SKM-1 (cell line): ENCODE measurements around the gene SPATA32.
A peak's percentile ranks its signal among the peaks of the same experiment; 100 is the strongest.

Experiments
- DNase-seq: peaks from one replicate; lab custom pipeline; 2025; ENCODE audit not compliant: unreplicated experiment; lab: John Stamatoyannopoulos, UW

SPATA32 gene

GRCh38 chr17:45247429-45248131 lies 14.3 kb downstream of the SPATA32 start:
- no peak for DNase-seq

GRCh38 chr17:45246861-45247428 lies 14.9 kb downstream of the SPATA32 start:
- DNase-seq: no peak

GRCh38 chr17:45246338-45246737 lies 15.6 kb downstream of the SPATA32 start:
- DNase-seq: no peak

DNA sequence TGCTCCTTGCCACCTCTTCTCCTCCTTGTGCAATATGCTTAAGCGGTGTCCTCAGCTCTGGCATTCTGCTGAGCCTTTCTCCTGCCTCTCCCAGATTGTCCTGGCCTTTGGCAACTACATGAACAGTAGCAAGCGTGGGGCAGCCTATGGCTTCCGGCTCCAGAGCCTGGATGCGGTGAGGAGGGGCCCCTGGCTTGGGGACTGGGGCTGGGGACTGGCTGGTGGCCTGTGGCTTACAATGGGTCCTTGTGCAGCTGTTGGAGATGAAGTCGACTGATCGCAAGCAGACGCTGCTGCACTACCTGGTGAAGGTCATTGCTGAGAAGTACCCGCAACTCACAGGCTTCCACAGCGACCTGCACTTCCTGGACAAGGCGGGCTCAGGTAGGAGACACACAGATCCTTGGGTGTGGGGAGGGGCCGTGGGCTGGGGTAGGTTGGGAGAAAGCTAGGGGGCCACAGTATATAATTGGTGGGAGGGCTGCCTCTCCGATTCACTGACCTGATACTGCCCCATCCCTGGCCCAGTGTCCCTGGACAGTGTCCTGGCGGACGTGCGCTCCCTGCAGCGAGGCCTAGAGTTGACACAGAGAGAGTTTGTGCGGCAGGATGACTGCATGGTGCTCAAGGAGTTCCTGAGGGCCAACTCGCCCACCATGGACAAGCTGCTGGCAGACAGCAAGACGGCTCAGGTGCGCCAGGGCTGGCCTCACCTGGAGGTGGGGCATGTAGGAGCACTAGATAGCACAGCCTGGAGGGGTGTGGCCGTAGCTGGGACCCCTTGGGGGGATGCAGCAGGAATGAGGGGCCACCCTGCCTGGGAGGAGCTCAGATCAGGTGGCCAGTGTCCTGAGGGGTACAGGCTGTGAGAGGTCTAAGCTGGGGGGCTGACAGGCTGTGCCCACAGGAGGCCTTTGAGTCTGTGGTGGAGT lies 16.9 kb downstream of the SPATA32 start:
- no peak for DNase-seq

DNA sequence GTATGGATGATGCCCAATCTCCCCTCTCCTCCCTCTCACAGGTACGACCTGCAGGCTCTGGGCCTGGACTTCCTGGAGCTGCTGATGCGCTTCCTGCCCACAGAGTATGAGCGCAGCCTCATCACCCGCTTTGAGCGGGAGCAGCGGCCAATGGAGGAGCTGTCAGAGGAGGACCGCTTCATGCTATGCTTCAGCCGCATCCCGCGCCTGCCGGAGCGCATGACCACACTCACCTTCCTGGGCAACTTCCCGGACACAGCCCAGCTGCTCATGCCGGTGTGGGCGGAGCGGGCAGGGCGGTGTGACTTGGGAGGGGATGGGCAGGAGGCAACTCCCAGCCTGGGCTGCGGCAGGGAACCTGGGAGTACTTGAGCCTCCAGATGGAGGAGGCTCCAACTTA lies 18.1 kb downstream of the SPATA32 start:
- no peak for DNase-seq

DNA sequence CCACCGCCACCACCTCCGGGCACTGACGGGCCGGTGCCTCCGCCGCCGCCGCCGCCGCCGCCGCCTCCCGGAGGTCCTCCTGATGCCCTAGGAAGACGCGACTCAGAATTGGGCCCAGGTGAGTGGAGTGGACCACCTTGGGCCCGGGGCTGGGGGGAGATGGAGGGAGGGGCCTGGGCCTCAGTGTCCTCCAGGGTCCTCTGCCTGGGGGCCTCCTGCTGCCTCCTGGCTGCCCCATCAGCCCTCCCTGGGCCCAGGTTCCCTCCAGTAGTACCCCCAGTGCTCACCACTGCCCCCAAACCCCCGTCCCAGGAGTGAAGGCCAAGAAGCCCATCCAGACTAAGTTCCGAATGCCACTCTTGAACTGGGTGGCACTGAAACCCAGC lies 19.9 kb downstream of the SPATA32 start:
- no peak for DNase-seq

DNA sequence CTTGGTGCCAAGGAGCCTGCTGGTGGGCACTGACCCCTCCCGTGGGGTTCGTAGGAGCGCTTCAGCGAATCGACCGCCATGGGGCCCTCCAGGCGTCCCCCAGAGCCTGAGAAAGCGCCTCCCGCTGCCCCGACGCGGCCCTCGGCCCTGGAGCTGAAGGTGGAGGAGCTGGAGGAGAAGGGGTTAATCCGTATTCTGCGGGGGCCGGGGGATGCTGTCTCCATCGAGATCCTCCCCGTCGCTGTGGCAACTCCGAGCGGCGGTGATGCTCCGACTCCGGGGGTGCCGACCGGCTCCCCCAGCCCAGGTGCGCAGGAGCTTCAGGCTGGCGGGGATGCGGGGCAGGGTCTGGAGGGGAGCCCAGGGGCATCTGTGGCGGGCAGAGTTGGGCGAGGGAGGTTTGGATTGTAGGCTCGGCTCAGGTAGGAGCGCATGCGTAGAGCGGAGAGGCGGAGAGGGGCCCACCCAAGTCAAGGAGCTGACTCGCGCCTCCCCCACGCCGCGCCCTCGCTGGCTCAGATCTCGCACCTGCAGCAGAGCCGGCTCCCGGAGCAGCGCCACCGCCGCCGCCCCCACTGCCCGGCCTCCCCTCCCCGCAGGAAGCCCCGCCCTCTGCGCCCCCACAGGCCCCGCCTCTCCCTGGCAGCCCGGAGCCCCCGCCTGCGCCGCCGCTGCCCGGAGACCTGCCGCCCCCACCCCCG lies 20.4 kb downstream of the SPATA32 start:
- no peak for DNase-seq

DNA sequence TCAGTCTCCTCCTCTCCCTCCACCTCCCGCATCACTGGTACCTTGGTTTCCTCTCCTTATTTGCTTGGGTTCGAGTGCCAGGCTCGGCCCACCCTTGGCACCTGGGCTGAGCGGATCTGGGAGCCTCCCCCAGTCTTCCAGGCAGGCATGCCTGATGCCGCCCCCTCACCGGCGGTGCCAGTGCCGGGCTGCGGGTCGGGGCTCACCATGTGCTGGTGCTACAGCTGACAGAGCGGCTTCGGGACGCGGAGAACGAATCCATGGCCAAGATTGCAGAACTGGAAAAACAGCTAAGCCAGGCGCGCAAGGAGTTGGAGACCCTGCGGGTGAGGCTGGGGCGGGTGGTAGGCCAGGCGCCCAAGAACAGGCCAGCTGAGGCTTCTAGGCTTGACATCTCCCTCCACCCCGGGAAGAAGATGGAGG lies 21.0 kb downstream of the SPATA32 start:
- no peak for DNase-seq

DNA sequence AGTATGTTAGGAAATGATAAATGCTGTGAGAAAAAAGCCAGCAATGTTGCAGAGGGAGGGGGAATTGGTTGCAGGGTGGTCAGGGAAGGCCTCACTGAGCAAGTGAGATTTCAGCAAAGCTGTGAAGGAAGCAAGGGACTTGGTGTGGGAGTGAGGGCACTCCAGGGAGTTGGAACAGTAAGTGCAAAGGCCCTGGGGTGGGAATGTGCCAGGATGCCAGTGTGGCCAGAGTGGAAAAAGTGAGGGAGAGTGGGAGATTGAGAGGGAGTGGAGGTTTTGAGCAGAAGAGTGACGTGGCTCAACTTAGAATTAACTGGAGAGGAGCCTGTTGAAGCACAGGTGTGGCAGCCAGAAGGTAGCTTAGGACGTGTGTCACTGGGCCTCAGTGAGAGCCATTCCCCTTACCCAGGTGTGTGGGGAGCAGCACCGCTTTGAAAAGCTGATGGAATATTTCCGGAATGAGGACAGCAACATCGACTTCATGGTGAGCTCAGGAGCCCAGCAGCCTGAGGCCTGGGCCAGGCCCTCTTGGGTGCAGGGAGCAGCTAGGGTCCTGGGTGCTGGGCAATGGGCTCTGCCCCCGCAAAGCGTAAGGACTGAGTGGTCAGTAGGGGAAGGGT lies 23.6 kb downstream of the SPATA32 start:
- no peak for DNase-seq

GRCh38 chr17:45237686-45238085 lies 24.2 kb downstream of the SPATA32 start:
- DNase-seq: no peak

- DNase-seq: no peak
Measured at GRCh38 chr17:45236282-45236606, 25.6 kb downstream of the SPATA32 start.

DNA sequence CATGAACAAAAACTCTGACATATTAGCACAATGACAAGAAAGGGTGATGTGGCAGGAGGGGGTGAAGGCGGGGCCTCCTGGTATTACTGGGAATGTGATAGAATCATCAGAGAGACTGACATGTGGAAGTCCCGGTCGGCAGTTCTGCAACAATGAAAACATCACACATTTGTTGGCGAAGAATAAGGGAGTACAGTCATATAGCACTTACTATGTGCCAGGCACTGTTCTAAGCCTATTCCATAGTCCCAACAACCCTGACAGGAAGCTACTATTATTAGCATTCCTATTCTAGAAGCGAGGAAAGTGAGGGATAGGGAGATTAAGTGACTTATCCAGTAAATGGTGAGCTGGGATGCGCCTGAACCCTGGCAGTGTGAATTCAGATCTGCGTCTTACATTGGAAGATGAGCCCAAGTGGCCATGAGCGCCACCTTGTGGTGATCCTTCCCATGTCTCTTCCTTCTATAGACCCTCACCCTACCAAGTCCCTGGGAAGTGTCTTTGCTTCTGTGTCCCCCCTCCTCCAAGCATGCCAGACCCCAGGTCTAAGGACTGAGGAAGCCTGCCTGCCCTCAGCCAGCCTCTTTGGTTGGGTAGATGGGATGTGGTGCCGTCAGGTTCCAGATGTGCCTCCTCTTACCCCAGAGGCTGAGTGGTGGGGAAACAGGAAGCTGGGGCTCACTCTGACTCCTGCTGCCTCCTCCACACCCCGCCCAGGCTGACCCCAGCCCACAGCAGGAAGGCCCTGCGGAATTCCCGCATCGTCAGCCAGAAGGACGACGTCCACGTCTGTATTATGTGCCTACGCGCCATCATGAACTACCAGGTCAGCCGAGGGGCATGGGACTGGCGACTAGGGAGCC lies 26.2 kb downstream of the SPATA32 start:
- DNase-seq: peak; percentile 43

DNA sequence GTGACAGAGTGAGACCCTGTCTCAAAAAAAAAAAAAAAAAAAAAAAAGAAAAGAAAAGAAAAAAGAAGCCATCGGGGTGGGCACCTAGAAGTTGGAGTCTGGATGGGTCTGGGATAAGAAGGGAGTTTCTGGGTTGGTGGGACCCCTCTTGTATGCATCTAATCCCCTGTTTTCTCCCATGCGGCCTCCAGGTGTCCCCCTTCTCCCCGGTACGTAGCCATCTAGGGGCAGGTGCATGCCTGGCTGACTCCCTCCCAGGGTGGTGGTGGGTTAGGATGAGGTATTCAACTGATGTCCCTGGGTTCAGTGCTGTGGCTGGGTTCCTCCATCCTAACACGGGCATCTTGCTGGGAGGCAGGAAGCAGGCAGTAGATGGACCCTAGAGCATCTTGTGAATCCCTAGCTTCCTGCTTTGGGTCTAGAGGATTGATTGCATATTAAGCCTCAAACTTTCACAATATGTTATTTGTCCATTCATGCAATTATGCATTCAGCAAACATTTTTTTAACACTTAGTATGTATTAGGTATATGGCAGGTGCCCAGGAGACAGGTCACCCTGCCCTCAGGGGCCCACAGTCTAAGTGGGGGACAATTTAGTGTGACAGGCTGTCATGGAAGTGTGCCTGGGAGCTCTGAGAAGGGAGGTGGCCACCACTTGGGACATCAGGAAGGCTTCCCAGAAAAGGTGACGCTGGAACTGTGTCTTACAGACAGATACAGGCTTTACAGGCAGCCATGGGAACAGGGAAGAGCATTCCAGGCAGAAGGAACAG lies 27.1 kb downstream of the SPATA32 start:
- DNase-seq: no peak

DNA sequence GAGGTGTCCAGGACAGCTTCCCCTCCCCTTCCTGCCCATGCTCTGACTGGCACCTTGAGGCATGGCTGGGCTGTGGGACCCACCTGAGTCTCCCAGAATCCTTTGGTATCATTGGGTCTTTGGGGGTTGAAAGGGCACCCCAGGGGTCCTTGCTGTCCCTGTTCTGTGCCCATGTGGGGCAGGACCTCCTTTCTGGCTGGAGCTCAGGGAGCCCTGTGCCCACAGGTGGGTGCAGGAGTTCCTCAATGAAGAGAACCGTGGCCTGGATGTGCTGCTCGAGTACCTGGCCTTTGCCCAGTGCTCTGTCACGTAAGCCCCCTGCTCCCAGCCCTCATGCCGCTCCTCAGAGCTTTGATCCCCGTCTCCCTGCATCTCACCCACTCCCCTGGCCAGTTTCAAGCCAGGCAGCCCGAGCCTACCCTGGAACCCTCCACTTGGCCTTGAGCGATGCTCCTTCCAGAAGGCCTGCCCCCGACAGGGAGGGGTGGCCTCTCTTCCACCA lies 28.4 kb downstream of the SPATA32 start:
- no peak for DNase-seq

- DNase-seq: no peak
Measured at GRCh38 chr17:45232514-45233422, 29.1 kb downstream of the SPATA32 start.

DNA sequence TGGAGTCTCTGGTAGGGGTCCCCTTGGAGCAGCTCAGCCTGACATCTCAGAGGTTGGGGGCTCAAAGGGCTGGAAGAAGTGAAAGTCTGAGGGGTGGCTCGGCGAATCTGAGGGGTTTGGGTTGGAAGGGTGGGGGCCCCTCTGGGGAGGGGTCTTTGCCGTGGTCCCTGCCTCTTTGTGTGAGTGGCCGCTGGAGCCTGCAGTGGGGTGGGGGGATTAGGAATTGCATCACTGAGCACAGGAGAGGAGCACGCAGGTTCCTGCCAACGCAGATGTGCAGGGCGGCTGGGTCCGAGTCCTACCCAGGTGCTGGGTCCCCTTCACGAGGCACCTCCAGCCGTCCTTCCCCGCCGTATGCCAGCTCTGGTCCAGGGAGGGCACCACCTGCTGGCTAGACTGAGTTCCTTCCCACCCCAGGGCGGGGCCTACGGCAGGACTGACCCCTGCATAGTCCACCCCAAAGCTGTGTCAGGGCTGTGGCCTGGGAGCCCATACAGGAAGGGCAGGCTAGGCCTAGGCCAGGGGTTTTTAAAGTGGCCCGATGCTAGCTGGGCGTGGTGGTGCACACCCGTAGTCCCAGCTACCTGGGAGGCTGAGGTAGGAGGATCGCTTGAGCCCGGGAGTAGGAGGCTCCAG lies 30.3 kb downstream of the SPATA32 start:
- DNase-seq: no peak

- DNase-seq: no peak
Measured at GRCh38 chr17:45230787-45231480, 31.0 kb downstream of the SPATA32 start.
